ENCODE results near the gene RASL11B.

- TF ChIP-seq, protein P1, sequence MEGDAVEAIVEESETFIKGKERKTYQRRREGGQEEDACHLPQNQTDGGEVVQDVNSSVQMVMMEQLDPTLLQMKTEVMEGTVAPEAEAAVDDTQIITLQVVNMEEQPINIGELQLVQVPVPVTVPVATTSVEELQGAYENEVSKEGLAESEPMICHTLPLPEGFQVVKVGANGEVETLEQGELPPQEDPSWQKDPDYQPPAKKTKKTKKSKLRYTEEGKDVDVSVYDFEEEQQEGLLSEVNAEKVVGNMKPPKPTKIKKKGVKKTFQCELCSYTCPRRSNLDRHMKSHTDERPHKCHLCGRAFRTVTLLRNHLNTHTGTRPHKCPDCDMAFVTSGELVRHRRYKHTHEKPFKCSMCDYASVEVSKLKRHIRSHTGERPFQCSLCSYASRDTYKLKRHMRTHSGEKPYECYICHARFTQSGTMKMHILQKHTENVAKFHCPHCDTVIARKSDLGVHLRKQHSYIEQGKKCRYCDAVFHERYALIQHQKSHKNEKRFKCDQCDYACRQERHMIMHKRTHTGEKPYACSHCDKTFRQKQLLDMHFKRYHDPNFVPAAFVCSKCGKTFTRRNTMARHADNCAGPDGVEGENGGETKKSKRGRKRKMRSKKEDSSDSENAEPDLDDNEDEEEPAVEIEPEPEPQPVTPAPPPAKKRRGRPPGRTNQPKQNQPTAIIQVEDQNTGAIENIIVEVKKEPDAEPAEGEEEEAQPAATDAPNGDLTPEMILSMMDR (IDR thresholded peaks at IDR 0.05): no peak
- no peak for TF ChIP-seq POLR2A (IDR thresholded peaks at IDR 0.05)
These were observed 24.2 kb upstream of the RASL11B start for GRCh38 chr4:52837716-52838558.
